ENCODE measurements around the gene HBZ. TPM values are rescaled to one million over a fixed set of nuclear protein-coding genes. Genes with fewer than 3 reads are reported as not detected.

The HBZ gene
- total RNA-seq = 1 to 10 TPM in 1 of 2 donors, under 1 TPM in 1; 0.37 to 9.2 TPM
- polyA plus RNA-seq = under 1 TPM in 1 of 2 donors, not detected in 1; 0.09 TPM
- long read RNA-seq, donor 1 = 0 reads
- long read RNA-seq, donor 2, partial matches to known transcripts = 0 of 1 reads
- long read RNA-seq, donor 2, other reads (novel, unspliced or antisense) = 0 of 1 reads
- long read RNA-seq, donor 3, partial matches to known transcripts = 0 of 1 reads
- long read RNA-seq, donor 3, other reads (novel, unspliced or antisense) = 0 of 1 reads
- long read RNA-seq, donor 4, partial matches to known transcripts = 0 of 3 reads
- long read RNA-seq, donor 4, other reads (novel, unspliced or antisense) = 0 of 3 reads
- long read RNA-seq, donor 5, partial matches to known transcripts = 0 of 4 reads
- long read RNA-seq, donor 5, other reads (novel, unspliced or antisense) = 0 of 4 reads

- no peak within 1 kb of the TSS for H3K4me3 ChIP-seq
- H3K9ac ChIP-seq (ENCODE audit: insufficient read depth in 1 of 2, low read length in 2 of 2) = no peak within 1 kb of the TSS
- H3K36me3 ChIP-seq (ENCODE audit: control insufficient read depth in 4 of 4, insufficient read depth in 4 of 4, low read length in 4 of 4) = no peaks in the 10 kb centered on the region
- H3K27ac ChIP-seq (ENCODE audit: low read depth in 1 of 2, low read length in 1 of 2) = no peak within 1 kb of the TSS
- TF ChIP-seq CTCF (IDR thresholded peaks at IDR 0.05; ENCODE audit: control extremely low read depth, extremely low read depth) = no peak
- peaks cover 0 to 27% (median 21%) of the 10 kb centered on the region in 3 donors for H3K27me3 ChIP-seq (ENCODE audit: control insufficient read depth in 3 of 3, insufficient read depth in 3 of 3, low read length in 2 of 3)
- 82 to 84% methylated on average over 17 of the region's 17 CpGs for WGBS, 2 donors
- ATAC-seq (ENCODE audit: insufficient read depth, low FRiP score) (no peak), DNase-seq (no peak)
- H3K4me1 ChIP-seq (ENCODE audit: control insufficient read depth in 5 of 5, insufficient read depth in 5 of 5, low read length in 5 of 5) = peaks cover 0 to 8% (median 0%) of the 10 kb centered on the region in 5 donors
- no peaks in the 10 kb centered on the region for H3K9me3 ChIP-seq (ENCODE audit: control insufficient read depth in 4 of 4, insufficient read depth in 3 of 4, low read length in 3 of 4)
Measured at GRCh38 chr16:152141-153128, at the start of gene HBZ. HBZ (plus strand) TSS chr16:152644; CDS start chr16:152910, 266 bp downstream.

GRCh38 chr16:104355-104754, 48.1 kb upstream of the HBZ start:
- H3K27me3 ChIP-seq (ENCODE audit: control insufficient read depth in 3 of 3, insufficient read depth in 3 of 3, low read length in 2 of 3) = no peaks in the 10 kb centered on the region
- TF ChIP-seq CTCF (IDR thresholded peaks at IDR 0.05; ENCODE audit: control extremely low read depth, extremely low read depth) = no peak
- H3K4me1 ChIP-seq (ENCODE audit: control insufficient read depth in 5 of 5, insufficient read depth in 5 of 5, low read length in 5 of 5) = peaks cover 0 to 15% (median 2%) of the 10 kb centered on the region in 5 donors
- H3K27ac ChIP-seq (ENCODE audit: low read depth in 1 of 2, low read length in 1 of 2) = no peak overlapping the region
- H3K9me3 ChIP-seq (ENCODE audit: control insufficient read depth in 4 of 4, insufficient read depth in 3 of 4, low read length in 3 of 4) = no peaks in the 10 kb centered on the region
- H3K36me3 ChIP-seq (ENCODE audit: control insufficient read depth in 4 of 4, insufficient read depth in 4 of 4, low read length in 4 of 4) = peaks cover 4 to 14% (median 13%) of the 10 kb centered on the region in 4 donors
- WGBS, 2 donors = 85 to 86% methylated on average over 5 of the region's 5 CpGs
- no peak for ATAC-seq (ENCODE audit: insufficient read depth, low FRiP score)
- no peak overlapping the region for H3K9ac ChIP-seq (ENCODE audit: insufficient read depth in 1 of 2, low read length in 2 of 2)
- no peak for DNase-seq
- H3K4me3 ChIP-seq = no peak overlapping the region

- TF ChIP-seq CTCF (IDR thresholded peaks at IDR 0.05; ENCODE audit: control extremely low read depth, extremely low read depth) = no peak
- no peaks in the 10 kb centered on the region for H3K9me3 ChIP-seq (ENCODE audit: control insufficient read depth in 4 of 4, insufficient read depth in 3 of 4, low read length in 3 of 4)
- no peak overlapping the region for H3K4me3 ChIP-seq
- H3K36me3 ChIP-seq (ENCODE audit: control insufficient read depth in 4 of 4, insufficient read depth in 4 of 4, low read length in 4 of 4) = peaks cover 8 to 16% (median 14%) of the 10 kb centered on the region in 4 donors
- WGBS, 2 donors = 56 to 74% methylated on average over 3 of the region's 3 CpGs
- ATAC-seq (ENCODE audit: insufficient read depth, low FRiP score) (no peak), DNase-seq (no peak)
- H3K27me3 ChIP-seq (ENCODE audit: control insufficient read depth in 3 of 3, insufficient read depth in 3 of 3, low read length in 2 of 3) = no peaks in the 10 kb centered on the region
- peaks cover 0 to 15% (median 2%) of the 10 kb centered on the region in 5 donors for H3K4me1 ChIP-seq (ENCODE audit: control insufficient read depth in 5 of 5, insufficient read depth in 5 of 5, low read length in 5 of 5)
- H3K27ac ChIP-seq (ENCODE audit: low read depth in 1 of 2, low read length in 1 of 2) = no peak overlapping the region
- H3K9ac ChIP-seq (ENCODE audit: insufficient read depth in 1 of 2, low read length in 2 of 2) = no peak overlapping the region
Measured at GRCh38 chr16:104928-105327, 47.5 kb upstream of the HBZ start.

Measured in lung (tissue), 16 donors.